Stomach smooth muscle (tissue), 2 donors: ENCODE results near the gene PAX9.

Experiments used
- H3K27ac ChIP-seq: one replicate; pipeline ENCODE4 v1.7.0; 2013; ENCODE audit warnings: mild to moderate bottlenecking, low read length, inconsistent platforms
- H3K27me3 ChIP-seq, 2 donors: one replicate each; pipeline ENCODE4 v1.7.0; 2013; ENCODE audit warnings: low read length in 2 of 2; ENCODE audit not compliant: insufficient read depth in 2 of 2, control insufficient read depth in 1 of 2
- H3K36me3 ChIP-seq, 2 donors: one replicate each; pipeline ENCODE4 v1.7.0; 2013; ENCODE audit warnings: low read length in 2 of 2; ENCODE audit not compliant: control insufficient read depth in 2 of 2, insufficient read depth in 2 of 2
- H3K4me1 ChIP-seq: one replicate; pipeline ENCODE4 v1.7.0; 2013; ENCODE audit warnings: low read length; ENCODE audit not compliant: control insufficient read depth, insufficient read depth
- H3K4me3 ChIP-seq, 2 donors: one replicate each; pipeline ENCODE4 v1.7.0; 2013; ENCODE audit warnings: low read length in 2 of 2
- H3K9ac ChIP-seq, 2 donors: one replicate each; pipeline ENCODE4 v1.7.0; 2013; ENCODE audit warnings: low read length in 2 of 2, mild to moderate bottlenecking in 1 of 2
- H3K9me3 ChIP-seq, 2 donors: one replicate each; pipeline ENCODE4 v1.7.0; 2013; ENCODE audit warnings: low read length in 2 of 2; ENCODE audit not compliant: control insufficient read depth in 2 of 2
- donor health status: healthy.
- donor health status: Pancreatic carcinoma.

PAX9 gene

DNA sequence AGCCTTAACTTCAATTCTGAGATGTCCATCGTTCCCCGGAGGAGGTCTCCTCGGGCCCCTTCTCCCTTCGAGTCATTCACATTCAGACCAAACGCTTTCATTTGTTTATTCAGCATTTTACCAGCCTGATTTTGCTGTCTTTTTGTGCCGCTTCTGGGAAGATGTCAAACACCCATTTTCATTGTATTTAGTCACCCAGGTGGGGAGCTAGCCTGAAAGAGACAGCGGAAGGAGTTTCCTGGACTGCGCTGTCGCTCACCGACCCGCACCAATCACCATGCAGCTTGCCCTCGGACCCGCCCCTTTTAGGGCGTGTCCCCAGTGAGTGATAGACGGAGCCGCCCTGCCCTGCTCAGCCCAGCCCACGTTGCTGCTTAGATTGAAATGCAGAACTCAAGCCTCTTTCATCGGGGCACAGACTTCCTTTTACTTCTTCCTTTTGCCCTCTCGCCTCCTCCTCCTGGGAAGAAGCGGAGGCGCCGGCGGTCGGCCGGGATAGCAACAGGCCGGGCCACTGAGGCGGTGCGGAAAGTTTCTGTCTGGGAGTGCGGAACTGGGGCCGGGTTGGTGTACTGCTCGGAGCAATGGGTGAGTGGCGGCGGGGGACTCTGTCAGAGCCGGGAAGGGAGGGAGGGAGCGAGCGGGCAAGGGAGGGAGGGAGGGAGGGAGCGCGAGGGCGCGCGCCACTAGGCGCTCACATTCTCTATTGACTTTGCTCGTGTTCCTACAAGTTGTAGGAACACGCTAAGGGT, at the start of gene PAX9:
Gene PAX9 (plus strand): TSS at position 355 of the 752 bp plus-strand sequence. CDS start 230 bp downstream, at position 585.
- no peaks in the 10 kb centered on the region for H3K36me3 ChIP-seq
- H3K4me1 ChIP-seq = peaks cover 40% of the 10 kb centered on the region
- peak within 1 kb of the TSS; percentile 52 to 65 for H3K4me3 ChIP-seq
- no peak within 1 kb of the TSS for H3K9ac ChIP-seq
- no peak within 1 kb of the TSS for H3K27ac ChIP-seq
- H3K27me3 ChIP-seq = peaks cover 92 to 98% of the 10 kb centered on the region in 2 donors
- H3K9me3 ChIP-seq = no peaks in the 10 kb centered on the region

DNA sequence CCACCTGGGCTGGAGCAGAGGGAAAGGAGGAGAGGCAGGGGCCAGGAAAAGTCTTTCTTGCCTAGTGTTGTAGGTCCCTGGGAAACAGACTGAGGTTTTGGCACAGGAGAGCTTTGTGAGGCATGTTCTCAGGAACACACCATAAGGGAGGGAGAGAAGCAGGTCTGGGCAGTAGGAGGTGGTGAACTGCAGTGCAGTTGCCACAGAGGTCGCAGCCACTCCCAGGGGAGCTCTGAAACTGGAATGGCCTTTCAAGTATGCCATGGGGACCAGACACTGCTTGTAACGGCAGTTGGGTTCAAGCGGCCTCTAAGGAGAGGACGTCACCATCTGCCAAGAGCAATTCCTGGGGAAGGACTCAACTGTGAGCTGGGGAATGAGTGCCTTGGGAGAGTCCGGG, 43.8 kb upstream of the PAX9 start:
- Histone ChIP-seq H3K4me3 (no peak overlapping the region), H3K27ac (no peak overlapping the region), H3K9me3 (peaks cover 4% of the 10 kb centered on the region in 2 donors), H3K4me1 (no peaks in the 10 kb centered on the region), H3K36me3 (no peaks in the 10 kb centered on the region), H3K27me3 (peaks cover 2 to 4% of the 10 kb centered on the region in 2 donors), H3K9ac (no peak overlapping the region)

DNA sequence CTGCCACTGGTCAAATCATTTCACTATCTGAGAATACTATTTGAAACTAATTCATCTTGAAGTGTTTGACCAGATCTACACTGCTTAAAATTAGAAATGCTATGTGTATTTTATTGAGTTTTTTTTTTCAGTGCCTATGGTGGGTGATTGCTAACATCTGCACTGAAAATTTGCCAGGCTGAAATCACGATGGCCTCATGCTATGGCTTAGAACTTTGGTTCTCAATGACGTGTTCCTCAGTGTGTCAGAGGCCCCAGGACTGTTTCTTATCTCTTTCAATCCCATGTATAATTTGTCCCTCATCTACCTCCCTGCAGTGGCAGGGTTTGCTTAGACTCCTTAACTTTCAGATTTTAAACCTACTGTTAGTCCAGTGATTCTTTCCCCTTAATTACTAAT, 43.0 kb upstream of the PAX9 start:
- H3K27me3 ChIP-seq = peaks cover 2 to 3% of the 10 kb centered on the region in 2 donors
- no peaks in the 10 kb centered on the region for H3K4me1 ChIP-seq
- no peak overlapping the region for H3K27ac ChIP-seq
- H3K9me3 ChIP-seq = peaks cover 2 to 4% of the 10 kb centered on the region in 2 donors
- H3K36me3 ChIP-seq = no peaks in the 10 kb centered on the region
- no peak overlapping the region for H3K9ac ChIP-seq
- no peak overlapping the region for H3K4me3 ChIP-seq

DNA sequence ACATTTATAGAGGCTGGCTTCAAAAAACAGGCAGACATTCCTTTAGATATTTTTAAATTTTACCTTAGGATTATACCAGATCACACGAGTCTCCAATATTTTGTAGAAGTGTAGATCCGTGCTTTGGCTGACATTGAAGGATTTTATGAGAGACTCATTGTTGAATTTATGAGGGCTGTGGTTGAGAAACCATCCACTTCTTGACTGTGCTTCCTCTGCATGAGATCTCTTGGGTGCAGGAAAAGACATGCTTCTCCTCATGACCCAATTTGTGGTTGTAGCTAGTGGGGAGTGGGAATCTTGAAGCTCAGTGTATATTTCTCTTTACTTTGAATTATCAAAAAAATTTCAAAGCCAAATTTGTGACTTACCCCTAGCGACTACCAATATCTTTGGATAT, 42.5 kb upstream of the PAX9 start:
- Histone ChIP-seq H3K4me3 (no peak overlapping the region), H3K9ac (no peak overlapping the region), H3K27me3 (peaks cover 0 to 3% of the 10 kb centered on the region in 2 donors), H3K27ac (no peak overlapping the region), H3K9me3 (peaks cover 0 to 4% of the 10 kb centered on the region in 2 donors), H3K36me3 (no peaks in the 10 kb centered on the region), H3K4me1 (no peaks in the 10 kb centered on the region)

DNA sequence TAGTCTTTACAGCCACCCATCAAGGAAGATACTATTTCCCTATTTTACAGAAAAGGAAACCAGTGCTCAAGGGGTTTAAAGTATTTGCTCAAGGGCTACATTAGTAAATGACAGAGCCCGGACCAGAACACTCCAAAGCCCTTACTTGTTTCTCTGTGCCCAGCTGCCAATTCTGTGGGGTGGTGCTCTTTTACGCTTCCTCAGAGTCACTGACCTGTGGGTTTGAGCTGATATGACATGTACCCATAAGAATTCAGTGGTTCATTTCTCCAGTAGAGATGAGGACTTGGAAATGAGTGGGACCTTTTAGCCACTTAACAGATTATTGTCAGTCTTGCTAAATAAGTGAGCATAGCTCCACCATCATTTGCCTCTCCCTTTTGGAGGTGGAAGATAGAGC, 41.8 kb upstream of the PAX9 start:
- no peaks in the 10 kb centered on the region for H3K36me3 ChIP-seq
- H3K9ac ChIP-seq = no peak overlapping the region
- peaks cover 0 to 3% of the 10 kb centered on the region in 2 donors for H3K27me3 ChIP-seq
- no peak overlapping the region for H3K4me3 ChIP-seq
- no peaks in the 10 kb centered on the region for H3K4me1 ChIP-seq
- peaks cover 0 to 3% of the 10 kb centered on the region in 2 donors for H3K9me3 ChIP-seq
- H3K27ac ChIP-seq = no peak overlapping the region

DNA sequence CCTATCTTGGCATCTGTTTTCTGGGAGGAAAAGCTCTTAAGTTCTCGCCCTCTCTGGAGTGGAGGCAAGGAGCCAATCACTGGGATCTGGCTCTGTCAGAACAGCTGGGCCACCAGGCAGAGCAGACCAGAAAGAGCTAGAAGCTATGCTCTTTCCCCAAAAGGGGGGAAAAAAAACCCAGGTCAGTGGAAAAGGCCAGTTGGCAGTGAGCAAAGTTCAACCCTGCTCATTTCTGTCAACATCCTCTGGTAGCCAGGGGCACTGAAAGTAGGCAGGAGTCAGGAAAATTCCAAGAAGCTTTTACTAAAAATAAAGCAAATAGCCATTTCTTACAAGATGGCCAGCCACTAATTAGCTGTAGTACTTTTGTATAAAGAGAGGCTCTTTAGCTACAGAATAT, 36.6 kb upstream of the PAX9 start:
- Histone ChIP-seq H3K27me3 (peaks cover 4 to 7% of the 10 kb centered on the region in 2 donors), H3K9ac (no peak overlapping the region), H3K27ac (no peak overlapping the region), H3K9me3 (peaks cover 0 to 3% of the 10 kb centered on the region in 2 donors), H3K4me3 (no peak overlapping the region), H3K36me3 (no peaks in the 10 kb centered on the region), H3K4me1 (no peaks in the 10 kb centered on the region)

DNA sequence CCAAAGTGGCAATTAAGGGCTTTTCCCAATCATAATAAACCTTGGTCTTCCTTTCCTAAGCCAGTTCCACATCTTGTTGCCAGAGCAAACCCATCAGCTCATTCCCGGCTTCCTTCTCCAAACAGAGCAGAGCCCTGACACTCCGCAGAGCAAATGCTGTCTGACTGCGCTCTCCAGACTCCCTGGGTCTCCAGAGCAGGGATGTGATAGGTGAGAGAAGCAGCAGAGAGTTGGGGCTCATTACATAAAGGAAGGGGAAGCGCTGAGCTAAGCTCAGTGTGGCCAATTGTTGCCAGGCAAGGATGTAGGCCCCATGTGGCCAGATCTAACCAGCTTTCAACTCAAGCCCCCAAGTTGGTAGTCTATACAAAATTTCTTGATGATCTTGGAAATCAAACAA, 36.2 kb upstream of the PAX9 start:
- Histone ChIP-seq H3K9ac (no peak overlapping the region), H3K9me3 (peaks cover 0 to 3% of the 10 kb centered on the region in 2 donors)

DNA sequence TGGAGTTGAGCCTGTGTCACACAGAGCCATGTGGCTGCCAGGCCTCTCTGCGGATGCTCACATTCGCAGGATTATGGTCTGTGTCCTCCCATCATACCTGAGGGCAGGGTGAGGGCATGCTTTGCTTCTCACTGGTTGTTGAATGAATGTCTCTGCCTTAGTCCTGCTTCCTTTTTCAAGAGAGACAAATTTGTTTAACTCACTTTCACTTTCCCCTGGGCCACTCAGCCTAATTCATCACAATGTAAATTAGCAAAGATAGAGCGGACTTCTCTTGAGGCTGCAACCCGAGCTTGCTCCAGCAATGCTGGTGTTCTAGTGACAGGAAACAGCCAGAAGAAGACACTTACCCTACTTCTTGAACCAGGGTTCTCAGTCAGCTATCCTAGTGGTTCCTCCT, 35.5 kb upstream of the PAX9 start:
- Histone ChIP-seq H3K36me3 (no peaks in the 10 kb centered on the region), H3K4me1 (no peaks in the 10 kb centered on the region), H3K27me3 (peaks cover 4 to 7% of the 10 kb centered on the region in 2 donors), H3K9ac (no peak overlapping the region), H3K9me3 (peaks cover 0 to 3% of the 10 kb centered on the region in 2 donors), H3K4me3 (no peak overlapping the region), H3K27ac (no peak overlapping the region)

More for the DNA sequence above, 36.2 kb upstream of the PAX9 start:
- Histone ChIP-seq H3K27ac (no peak overlapping the region), H3K36me3 (no peaks in the 10 kb centered on the region), H3K4me3 (no peak overlapping the region), H3K4me1 (no peaks in the 10 kb centered on the region), H3K27me3 (peaks cover 4 to 7% of the 10 kb centered on the region in 2 donors)

DNA sequence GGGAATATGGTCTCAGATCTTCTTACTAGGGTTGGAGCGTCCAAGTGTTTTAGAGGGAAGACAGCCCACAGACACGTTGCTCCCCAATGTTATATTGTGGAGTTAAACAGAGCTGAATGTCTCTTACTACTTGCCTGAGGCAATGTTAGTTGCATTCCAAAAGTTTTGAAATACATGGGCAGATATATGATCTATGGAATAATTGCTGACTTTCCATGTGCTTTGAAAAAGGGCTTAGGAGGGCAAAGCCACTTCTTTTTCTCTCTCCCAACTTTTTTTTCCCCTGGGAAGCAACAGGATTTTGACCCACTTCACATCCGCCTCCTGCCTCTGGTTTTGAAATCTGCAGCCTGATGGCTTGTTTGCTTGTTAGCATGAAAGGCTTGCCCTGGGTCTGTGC, 33.7 kb upstream of the PAX9 start:
- no peak overlapping the region for H3K9ac ChIP-seq
- peaks cover 4 to 7% of the 10 kb centered on the region in 2 donors for H3K27me3 ChIP-seq

DNA sequence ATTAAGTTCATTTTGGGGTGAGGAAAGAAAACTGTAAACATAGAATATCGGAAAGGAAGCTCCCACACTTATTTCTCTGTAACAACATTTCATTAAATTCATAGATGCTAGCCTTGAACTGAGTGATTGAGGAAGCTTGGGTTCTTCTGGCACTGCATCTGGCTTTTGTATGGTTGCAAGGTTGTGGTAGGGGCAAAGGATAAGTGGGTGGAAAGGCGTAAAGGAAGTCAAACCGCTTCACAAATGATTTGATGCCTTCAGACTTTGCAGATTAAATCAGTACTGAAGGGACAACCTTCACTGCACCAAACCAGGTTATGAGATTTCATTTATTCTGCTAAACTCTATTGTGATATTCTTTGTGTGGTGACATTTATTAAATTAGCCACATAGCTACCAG, 28.1 kb upstream of the PAX9 start:
- no peaks in the 10 kb centered on the region for H3K4me1 ChIP-seq
- no peaks in the 10 kb centered on the region for H3K9me3 ChIP-seq

More for the DNA sequence above, 33.7 kb upstream of the PAX9 start:
- no peak overlapping the region for H3K4me3 ChIP-seq
- H3K4me1 ChIP-seq = no peaks in the 10 kb centered on the region
- no peaks in the 10 kb centered on the region for H3K36me3 ChIP-seq
- no peak overlapping the region for H3K27ac ChIP-seq
- H3K9me3 ChIP-seq = peaks cover 0 to 3% of the 10 kb centered on the region in 2 donors

More for the DNA sequence above, 28.1 kb upstream of the PAX9 start:
- Histone ChIP-seq H3K9ac (no peak overlapping the region), H3K36me3 (no peaks in the 10 kb centered on the region), H3K27me3 (peaks cover 2 to 3% of the 10 kb centered on the region in 2 donors), H3K27ac (no peak overlapping the region), H3K4me3 (no peak overlapping the region)
